ENCODE data around the gene C2CD3.

- TF ChIP-seq CTCF (IDR thresholded peaks at IDR 0.05; ENCODE audit: low read depth, low read length) (no peak), EZH2phosphoT487 (IDR thresholded peaks at IDR 0.05; ENCODE audit: low read depth) (no peak)
Observed at GRCh38 chr11:74025467-74026166, 145.2 kb downstream of the C2CD3 start.
